Stimulated activated CD4-positive, alpha-beta T cell treated with anti-CD3 and anti-CD28 coated beads, TNF-alpha, amount 100 ng/mL, for 1 hour (primary cell): ENCODE data around the gene KCNK17.

Experiments used
- DNase-seq, 3 donors: peaks; one replicate each; pipeline ENCODE4 v3.0.0-alpha.2; 2020; ENCODE audit warnings: low read depth in 3 of 3, low spot score in 1 of 3

KCNK17 gene

GRCh38 chr6:39338397-39338796, 24.2 kb upstream of the KCNK17 start:
- DNase-seq = no peak

DNA sequence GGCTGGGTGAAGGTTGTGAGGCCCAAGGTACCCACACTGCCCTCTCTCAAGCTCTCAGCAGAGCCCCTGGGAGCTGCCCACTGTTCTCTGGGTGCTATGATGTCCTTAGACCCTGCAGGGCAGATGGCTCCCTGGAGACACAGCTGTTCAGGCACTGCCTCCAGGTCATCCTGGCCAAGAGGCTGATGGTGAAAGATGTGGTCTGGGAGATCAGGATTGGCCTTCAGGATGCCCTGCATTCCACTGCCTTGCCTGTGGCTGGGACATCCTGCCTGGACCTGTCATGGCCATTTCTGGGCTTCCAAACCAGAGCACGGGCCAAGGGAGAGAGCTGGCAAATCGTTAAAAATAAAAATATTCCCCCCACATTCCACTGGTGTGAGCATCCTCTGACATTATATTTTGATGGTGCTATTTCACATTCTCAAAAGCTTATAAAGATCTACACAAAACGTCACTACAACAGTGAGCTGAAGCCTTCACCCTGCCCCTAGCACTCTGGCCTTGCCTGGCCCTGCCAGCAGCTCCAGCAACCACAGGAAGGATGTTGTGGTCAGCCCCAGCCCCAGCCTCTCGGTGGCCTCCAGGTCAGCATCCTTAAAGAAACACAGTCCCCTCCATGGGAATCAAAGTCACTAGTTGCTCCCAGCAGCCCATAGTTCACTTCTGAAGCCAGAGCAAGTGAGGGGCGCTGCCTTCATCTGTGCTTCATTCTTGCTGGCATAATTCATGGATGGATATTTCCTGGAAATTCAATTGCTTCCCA, 21.7 kb upstream of the KCNK17 start:
- DNase-seq = no peak

GRCh38 chr6:39333644-39334438, 19.6 kb upstream of the KCNK17 start:
- no peak for DNase-seq

DNA sequence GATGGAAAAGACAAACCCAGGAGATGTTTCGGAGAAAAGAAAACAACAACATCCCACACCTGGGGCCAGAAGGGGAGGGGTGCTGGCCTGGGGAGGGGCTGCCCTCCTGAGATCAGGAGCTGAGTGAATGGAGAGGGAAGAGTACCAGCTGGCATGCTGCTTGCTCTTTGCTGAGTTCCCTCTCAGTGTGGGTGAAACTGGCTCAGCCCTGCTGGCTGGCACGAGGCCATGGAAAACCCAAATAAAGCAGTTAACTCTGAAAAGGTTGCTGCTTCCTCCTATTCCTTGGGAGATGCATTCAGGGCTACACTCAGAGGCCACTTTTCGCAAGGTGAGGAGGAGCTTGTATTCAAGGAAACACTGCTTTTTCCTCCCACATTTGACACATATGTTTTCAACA, 16.3 kb upstream of the KCNK17 start:
- DNase-seq = no peak

DNA sequence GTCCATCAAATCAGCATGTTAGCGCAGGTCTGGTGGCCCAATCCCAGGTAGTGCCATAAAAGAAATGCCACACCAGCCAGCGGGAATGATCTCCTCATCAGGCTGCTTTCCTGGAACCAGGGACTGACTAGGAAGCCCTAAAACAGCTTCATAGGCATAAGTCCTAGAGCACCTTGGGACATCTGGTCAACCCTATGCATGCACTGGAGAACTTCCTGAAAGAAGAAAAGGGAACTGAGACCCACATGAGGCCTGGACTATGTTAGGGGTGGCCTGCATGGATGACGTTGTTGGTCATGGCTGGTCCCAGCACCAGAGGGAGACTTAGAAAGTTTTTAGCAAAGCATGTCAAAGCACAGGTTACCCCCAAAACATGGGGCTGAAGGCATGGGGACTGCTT, 15.8 kb upstream of the KCNK17 start:
- no peak for DNase-seq

DNA sequence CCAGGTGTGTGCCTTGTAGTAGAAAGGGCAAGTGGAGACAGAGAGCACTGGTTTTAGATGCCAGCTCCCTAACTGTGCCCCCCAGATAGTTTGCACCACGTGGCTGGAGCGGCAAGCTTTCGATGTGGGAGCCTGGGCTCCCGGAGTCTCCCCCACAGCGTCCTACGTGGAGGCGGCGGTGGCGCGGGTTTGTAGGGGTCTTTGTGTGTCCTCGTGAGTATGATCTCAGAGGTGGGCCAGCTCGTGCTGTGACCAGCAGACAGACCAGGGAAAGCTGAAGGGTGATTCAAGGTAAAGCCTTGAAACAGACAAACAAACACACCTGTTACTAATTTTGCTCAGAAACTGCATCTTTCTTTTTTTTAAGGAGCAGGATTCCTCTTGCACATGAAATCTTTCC, 13.8 kb upstream of the KCNK17 start:
- DNase-seq = no peak

DNA sequence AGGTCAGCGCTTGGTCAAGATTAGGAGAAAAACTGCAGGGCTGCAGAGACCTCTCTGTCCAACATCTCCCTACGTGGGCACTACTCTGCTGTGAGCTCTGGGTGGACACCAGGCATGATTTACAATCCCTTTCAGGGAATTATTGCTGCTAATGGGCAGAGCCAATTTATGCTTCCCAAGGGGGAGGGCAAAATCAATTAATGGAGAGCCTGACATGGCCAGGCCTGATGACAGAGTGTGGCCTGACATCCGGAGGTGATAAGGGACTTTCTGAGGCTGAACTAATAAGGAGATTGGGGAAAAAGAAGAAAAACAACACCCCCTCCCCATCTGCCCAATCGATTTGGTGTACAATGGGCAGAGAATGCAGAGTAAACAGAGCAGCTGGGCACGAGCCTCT, 13.3 kb upstream of the KCNK17 start:
- DNase-seq = no peak

DNA sequence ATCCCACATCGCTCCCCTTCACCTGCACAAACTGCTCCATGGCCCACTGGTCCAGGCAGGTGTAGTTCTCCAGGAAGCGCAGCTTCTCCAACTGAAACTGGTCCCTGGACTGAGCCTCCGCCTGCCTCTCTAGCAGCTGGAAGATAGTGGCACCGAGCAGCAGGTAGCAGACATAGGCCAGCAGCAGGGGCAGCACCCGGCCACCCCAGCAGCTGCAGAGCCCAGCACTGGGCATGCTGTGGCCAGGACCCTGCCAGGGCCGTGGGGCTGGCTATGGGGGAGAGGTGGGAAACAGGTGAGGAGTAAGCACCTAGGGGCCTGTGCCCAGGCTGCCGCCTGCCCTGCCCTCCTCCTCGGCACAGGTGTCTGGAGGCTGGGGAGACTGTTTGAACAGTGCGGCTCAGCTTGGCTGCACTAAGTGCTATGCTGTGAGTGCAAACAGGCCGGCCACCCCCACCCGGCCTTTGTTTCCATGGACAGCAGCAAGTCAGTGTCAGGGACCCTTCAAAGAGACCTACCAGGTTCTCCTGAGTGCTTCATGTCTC, 8.2 kb upstream of the KCNK17 start, which contains the start of gene KCNK16:
Gene KCNK16, minus strand, starts transcription at position 397 of the 545 bp plus-strand sequence. Its CDS starts 162 bp downstream, at position 235.
- DNase-seq = no peak

- DNase-seq = no peak
These were observed 7.5 kb upstream of the KCNK17 start for GRCh38 chr6:39321761-39322160.

DNA sequence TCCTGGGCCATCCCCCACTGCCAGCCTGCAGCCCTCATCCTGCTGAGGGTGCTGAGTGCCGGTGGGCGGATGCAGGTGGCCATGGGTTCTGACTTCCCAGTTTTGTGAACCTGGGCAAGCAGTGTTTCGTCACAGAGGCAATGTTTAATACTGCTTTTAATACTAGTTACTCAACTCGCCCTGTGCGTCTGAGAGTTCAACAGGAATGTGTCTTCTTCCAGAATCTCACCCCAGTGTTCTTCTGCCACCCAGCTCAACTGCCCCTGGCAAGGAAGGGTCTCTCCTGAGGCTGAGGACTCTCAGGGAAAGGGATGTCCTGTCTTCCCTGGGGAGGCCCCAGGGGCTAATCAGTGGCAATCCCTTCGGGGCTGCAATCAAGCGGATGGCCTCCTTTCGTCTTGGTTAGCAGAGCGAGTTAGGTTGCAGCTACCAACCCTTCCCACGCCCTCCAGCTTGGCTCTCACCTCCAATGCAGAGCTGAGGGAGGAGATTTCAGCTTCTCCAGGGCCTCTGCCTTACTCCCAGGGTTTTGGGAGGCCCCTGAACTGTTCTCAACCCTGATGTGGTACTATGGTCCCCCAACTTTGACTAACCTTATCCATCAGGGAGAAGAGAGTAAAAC, 6.3 kb upstream of the KCNK17 start:
- no peak for DNase-seq

DNA sequence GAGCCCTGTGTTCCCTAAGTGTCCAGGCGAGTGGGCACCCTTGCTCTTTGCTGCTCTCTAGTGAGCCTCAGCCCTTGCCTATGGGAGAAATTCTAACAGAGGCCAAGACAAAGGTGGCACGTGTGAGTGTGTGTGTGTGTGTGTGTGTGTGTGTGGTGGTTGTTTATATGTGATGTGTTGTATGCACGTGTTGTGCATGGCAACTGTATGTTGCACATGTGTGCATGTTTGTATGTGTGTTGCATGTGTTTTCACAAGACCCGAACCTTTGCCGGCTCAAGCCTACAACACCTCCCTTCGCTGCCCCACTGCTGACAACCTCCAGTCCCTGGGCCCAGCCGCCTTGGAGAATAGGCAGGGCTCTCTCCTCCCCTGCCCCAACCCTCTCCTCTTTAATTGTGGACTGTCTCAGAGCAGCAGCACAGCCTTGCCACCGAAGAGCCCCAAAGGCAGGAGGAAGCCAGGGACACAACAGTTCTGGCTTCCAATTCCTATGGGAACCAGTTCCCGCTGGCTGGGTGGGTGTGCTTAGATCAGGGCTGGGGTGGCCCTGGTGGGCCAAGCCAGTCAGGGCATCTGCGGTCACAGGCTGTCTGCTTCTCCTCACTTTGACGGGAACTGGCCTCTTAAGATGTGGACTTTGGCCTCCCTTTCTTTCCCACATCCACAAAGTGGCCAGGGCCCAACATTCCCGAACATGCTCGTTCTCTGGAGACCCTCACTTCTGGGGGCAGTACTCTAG, 5.6 kb upstream of the KCNK17 start:
- DNase-seq = no peak

GRCh38 chr6:39317256-39317655, 3.0 kb upstream of the KCNK17 start:
- no peak for DNase-seq

DNA sequence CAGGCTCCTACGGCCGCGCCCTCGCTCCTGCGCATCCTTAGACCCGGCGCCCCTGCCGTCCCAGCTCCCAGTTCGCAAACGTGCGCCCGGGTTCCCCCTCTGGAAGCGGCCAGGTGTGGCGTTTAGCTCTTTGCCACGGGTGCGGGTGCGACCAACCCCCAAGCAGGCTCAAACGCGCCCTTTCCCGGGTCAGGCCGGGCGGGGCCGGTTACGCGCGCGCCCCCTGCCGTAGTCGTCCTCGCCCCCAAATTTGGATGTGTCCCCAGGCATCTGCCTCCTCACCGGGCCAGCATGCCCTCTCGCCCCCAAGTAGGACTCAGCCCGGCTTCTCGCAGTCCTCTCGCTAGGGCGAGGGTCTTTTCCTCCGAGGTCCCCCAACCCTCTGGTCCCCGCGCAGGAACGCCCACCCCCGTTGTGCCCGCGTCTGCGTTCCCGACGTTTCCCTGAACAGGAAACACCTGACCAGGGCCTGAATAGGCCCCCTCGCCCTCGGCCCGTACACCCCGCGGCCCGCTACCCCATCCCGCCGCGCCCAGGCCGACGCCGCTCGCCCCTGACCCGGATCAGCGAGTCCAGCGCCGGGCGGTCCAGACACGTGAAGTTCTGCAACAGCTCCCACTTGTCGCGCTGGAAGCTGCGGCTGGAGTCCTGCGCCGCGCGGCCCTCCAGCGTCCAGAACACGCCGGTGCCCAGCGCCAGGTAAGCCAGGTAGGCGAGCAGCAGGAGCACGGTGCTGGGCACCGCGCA, 520 bp downstream of the KCNK17 start:
- DNase-seq = no peak

GRCh38 chr6:39312912-39313525, 1.2 kb downstream of the KCNK17 start:
- DNase-seq = no peak

- no peak for DNase-seq
These were observed 3.7 kb downstream of the KCNK17 start for GRCh38 chr6:39310542-39310941.

DNA sequence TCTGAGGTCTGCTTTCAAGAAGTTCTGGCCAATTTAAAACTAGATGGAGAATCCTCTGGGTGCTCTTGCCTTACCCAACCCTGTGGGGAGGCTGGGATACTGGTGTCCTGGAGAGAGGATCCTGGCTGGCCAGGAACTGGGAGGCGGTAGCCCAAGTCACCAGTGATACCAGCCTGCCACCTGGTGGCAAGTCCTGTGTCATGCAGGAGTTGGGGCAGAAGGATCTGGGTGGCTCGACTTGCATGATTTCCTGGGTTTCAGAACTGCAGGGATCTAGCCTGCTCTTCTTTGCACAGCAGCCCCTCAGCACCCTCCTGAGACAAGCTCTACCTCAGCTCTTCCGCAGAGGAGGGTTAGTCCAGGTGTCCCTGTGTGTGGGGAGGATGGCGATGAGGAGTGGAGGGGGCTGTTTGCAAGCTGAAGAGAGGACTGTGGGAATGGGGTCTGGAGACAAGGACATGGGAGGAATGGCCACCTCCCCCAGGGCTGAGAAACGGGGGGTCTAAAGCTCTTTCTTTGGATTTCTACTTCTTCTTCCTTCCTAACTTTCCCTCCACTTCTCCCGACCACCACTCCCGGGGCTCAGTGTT, 4.2 kb downstream of the KCNK17 start:
- peak in 1 of 3 donors; percentile 29 for DNase-seq

DNA sequence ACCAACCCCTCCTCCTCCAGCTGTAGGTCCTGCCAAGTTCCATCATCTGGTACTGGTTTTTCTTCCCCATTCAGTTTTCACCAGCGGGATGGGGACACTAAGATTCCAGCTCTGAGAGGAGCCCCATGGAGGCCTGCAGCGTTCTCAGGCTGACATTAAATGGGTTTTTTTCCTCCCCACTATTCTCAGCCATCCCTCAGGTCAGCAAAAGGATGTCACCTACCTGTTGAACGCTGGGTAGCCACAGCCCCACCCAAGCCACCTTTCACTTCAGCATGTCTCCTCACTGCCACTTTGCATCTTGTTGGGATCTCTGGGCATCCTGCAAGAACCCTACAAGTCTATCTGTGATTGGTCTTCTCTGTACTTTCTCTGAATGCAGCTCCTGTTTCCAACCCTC, 6.8 kb downstream of the KCNK17 start:
- DNase-seq = no peak

DNA sequence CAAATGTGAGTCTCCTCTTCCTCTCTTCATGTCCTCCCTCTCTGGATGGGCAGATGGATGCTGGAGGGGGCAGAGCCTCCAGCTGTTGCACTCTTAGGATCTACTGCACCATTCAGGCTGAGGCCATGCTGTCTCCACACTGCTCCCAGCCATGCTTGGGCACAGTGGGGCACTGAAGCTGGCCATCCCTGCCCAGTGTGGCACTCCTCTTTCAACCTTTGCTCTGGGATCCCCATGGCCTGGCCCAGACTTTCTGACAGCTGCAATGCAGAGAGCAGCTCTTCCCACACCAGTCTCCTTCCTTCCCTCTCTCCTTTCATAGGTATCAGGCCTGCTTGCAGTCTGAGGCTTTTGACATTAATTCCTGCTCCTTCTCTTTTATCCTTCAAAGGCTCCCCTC, 9.3 kb downstream of the KCNK17 start:
- no peak for DNase-seq

GRCh38 chr6:39303425-39304153, 10.6 kb downstream of the KCNK17 start:
- no peak for DNase-seq
